Gastrocnemius medialis (tissue), 4 donors: ENCODE data around the gene NLRP9.
"Not testable (repeated sequence)": the region's sequence is repeated elsewhere in the genome, so short reads cannot be mapped to it uniquely, and the experiment has no call there.

Experiments
- CTCF ChIP-seq, 5 experiments: fragments of 450-650 bp in 3 of 5; fragments of 200-600 bp in 2 of 5; sonication (generic) in 2 of 5; IDR thresholded peaks in 4 of 5; conservative IDR thresholded peaks in 1 of 5; 1 replicate in 4 of 5; 2 replicates in 1 of 5; pipeline ENCODE4 v1.5.1; 2016 to 2019; ENCODE audit warnings: antibody characterized with exemption in 5 of 5, mild to moderate bottlenecking in 3 of 5, moderate library complexity in 3 of 5
- POLR2A ChIP-seq, 2 donors: fragments of 450-650 bp; IDR thresholded peaks; one replicate each; pipeline ENCODE4 v1.6.1; 2017; ENCODE audit warnings: antibody characterized with exemption in 2 of 2, mild to moderate bottlenecking in 2 of 2, moderate library complexity in 2 of 2

GRCh38 chr19:55730378-55730777 is 7.8 kb downstream of the NLRP9 start:
- not testable (repeated sequence) for TF ChIP-seq CTCF (IDR thresholded peaks at IDR 0.05 in 4 of 5, conservative IDR thresholded peaks at IDR 0.05 in 1 of 5); POLR2A (IDR thresholded peaks at IDR 0.05)
